GM08714 (cell line): ENCODE results near the gene TPO.
"Not testable (repeated sequence)": the region's sequence is repeated elsewhere in the genome, so short reads cannot be mapped to it uniquely, and the experiment has no call there.

Experiments
- H3K4me3 ChIP-seq: fragments of 200-500 bp; sonication (Bioruptor generic); 2 replicates; pipeline ENCODE4 v1.5.1; 2014; ENCODE audit warnings: mild to moderate bottlenecking, low read length, inconsistent platforms
- ZNF274 ChIP-seq: IDR thresholded peaks from 2 replicates; pipeline ENCODE4 v1.6.1; 2012; ENCODE audit warnings: mild to moderate bottlenecking, low read depth, low read length

TPO gene

GRCh38 chr2:1491751-1492150 lies 78.5 kb downstream of the TPO start:
- no peak for TF ChIP-seq ZNF274
- H3K4me3 ChIP-seq: no peak overlapping the region

GRCh38 chr2:1492231-1492630 lies 79.0 kb downstream of the TPO start:
- H3K4me3 ChIP-seq: not testable (repeated sequence)

GRCh38 chr2:1492711-1493430 lies 79.6 kb downstream of the TPO start:
- no peak overlapping the region for H3K4me3 ChIP-seq
- no peak for TF ChIP-seq ZNF274

- TF ChIP-seq ZNF274: no peak
Observed at GRCh38 chr2:1493431-1494126, 80.3 kb downstream of the TPO start.

GRCh38 chr2:1494257-1494656 lies 81.0 kb downstream of the TPO start:
- TF ChIP-seq ZNF274: no peak
- no peak overlapping the region for H3K4me3 ChIP-seq

More at GRCh38 chr2:1493431-1494126, 80.3 kb downstream of the TPO start:
- H3K4me3 ChIP-seq: no peak overlapping the region

- TF ChIP-seq ZNF274: no peak
- H3K4me3 ChIP-seq: no peak overlapping the region
Observed at GRCh38 chr2:1494906-1495305, 81.6 kb downstream of the TPO start.

GRCh38 chr2:1495676-1496358 lies 82.6 kb downstream of the TPO start:
- TF ChIP-seq ZNF274: no peak

GRCh38 chr2:1496359-1496821 lies 83.1 kb downstream of the TPO start:
- H3K4me3 ChIP-seq: no peak overlapping the region
- no peak for TF ChIP-seq ZNF274

More at GRCh38 chr2:1495676-1496358, 82.6 kb downstream of the TPO start:
- no peak overlapping the region for H3K4me3 ChIP-seq

- H3K4me3 ChIP-seq: no peak overlapping the region
- TF ChIP-seq ZNF274: no peak
Observed at GRCh38 chr2:1497122-1497611, 83.9 kb downstream of the TPO start.

GRCh38 chr2:1498176-1498575 lies 84.9 kb downstream of the TPO start:
- no peak overlapping the region for H3K4me3 ChIP-seq
- TF ChIP-seq ZNF274: no peak

- H3K4me3 ChIP-seq: no peak overlapping the region
- no peak for TF ChIP-seq ZNF274
Observed at GRCh38 chr2:1499033-1499795, 86.0 kb downstream of the TPO start.

- TF ChIP-seq ZNF274: no peak
- H3K4me3 ChIP-seq: no peak overlapping the region
Observed at GRCh38 chr2:1501038-1501851, 88.0 kb downstream of the TPO start.

GRCh38 chr2:1501991-1502390 lies 88.7 kb downstream of the TPO start:
- no peak for TF ChIP-seq ZNF274
- no peak overlapping the region for H3K4me3 ChIP-seq

GRCh38 chr2:1502891-1503304 lies 89.6 kb downstream of the TPO start:
- no peak for TF ChIP-seq ZNF274
- H3K4me3 ChIP-seq: no peak overlapping the region
